G401 (cell line): ENCODE results near the gene ZC3H12C. TPM values are rescaled to one million over a fixed set of nuclear protein-coding genes. Genes with fewer than 3 reads are reported as not detected.

Experiments used
- DNase-seq: peaks from one replicate; pipeline ENCODE4 v3.0.0-alpha.2; 2015; ENCODE audit warnings: low spot score
- in situ Hi-C: cut with HindIII; loops from 2 replicates; pipeline ENCODE4 v1.10.0; 2016; ENCODE audit warnings: low sequenced_read_pairs, mixed read lengths
- total RNA-seq: library from RNA; depleted of rRNA; stranded (reverse); fragments of >200 nt; shearing (Covaris generic); gene quantifications from 2 replicates; pipeline ENCODE4 v1.2.3, GENCODE V29; 2014

Gene ZC3H12C
- total RNA-seq, 1 experiment from 2014 or later = 0.03 TPM

GRCh38 chr11:110094298-110095285 is 1.4 kb downstream of the ZC3H12C start:
- no peak for DNase-seq
- in situ Hi-C loops = no loop called here

- in situ Hi-C loops = no loop called here
- DNase-seq = no peak
These were observed 2.4 kb downstream of the ZC3H12C start for GRCh38 chr11:110095554-110095953.

- DNase-seq = no peak
- in situ Hi-C loops = no loop called here
These were observed 3.3 kb downstream of the ZC3H12C start for GRCh38 chr11:110096496-110096895.

GRCh38 chr11:110097459-110098012 is 4.3 kb downstream of the ZC3H12C start:
- in situ Hi-C loops = no loop called here
- DNase-seq = no peak

GRCh38 chr11:110098645-110099044 is 5.5 kb downstream of the ZC3H12C start:
- in situ Hi-C loops = no loop called here

GRCh38 chr11:110100476-110101240 is 7.5 kb downstream of the ZC3H12C start:
- DNase-seq = no peak
- in situ Hi-C loops = no loop called here

More at GRCh38 chr11:110098645-110099044, 5.5 kb downstream of the ZC3H12C start:
- no peak for DNase-seq

GRCh38 chr11:110106713-110107274 is 13.6 kb downstream of the ZC3H12C start:
- DNase-seq = no peak
- in situ Hi-C loops = no loop called here

- no peak for DNase-seq
- in situ Hi-C loops = no loop called here
These were observed 17.7 kb downstream of the ZC3H12C start for GRCh38 chr11:110110854-110111253.

- no peak for DNase-seq
- in situ Hi-C loops = no loop called here
These were observed 19.3 kb downstream of the ZC3H12C start for GRCh38 chr11:110112457-110112856.

GRCh38 chr11:110113505-110113904 is 20.3 kb downstream of the ZC3H12C start:
- in situ Hi-C loops = no loop called here
- DNase-seq = no peak

- in situ Hi-C loops = no loop called here
- DNase-seq = no peak
These were observed 20.8 kb downstream of the ZC3H12C start for GRCh38 chr11:110113973-110114372.

GRCh38 chr11:110119317-110119716 is 26.1 kb downstream of the ZC3H12C start:
- DNase-seq = no peak
- in situ Hi-C loops = no loop called here

- DNase-seq = no peak
- in situ Hi-C loops = no loop called here
These were observed 28.0 kb downstream of the ZC3H12C start for GRCh38 chr11:110121204-110121603.

- no peak for DNase-seq
- in situ Hi-C loops = no loop called here
These were observed 29.8 kb downstream of the ZC3H12C start for GRCh38 chr11:110123003-110123402.

GRCh38 chr11:110124605-110125004 is 31.4 kb downstream of the ZC3H12C start:
- in situ Hi-C loops = no loop called here
- DNase-seq = no peak

- DNase-seq = no peak
- in situ Hi-C loops = no loop called here
These were observed 32.4 kb downstream of the ZC3H12C start for GRCh38 chr11:110125632-110126031.

- in situ Hi-C loops = no loop called here
- DNase-seq = no peak
These were observed 33.7 kb downstream of the ZC3H12C start for GRCh38 chr11:110126936-110127335.

GRCh38 chr11:110128161-110128560 is 35.0 kb downstream of the ZC3H12C start:
- DNase-seq = no peak

GRCh38 chr11:110130642-110131238 is 37.5 kb downstream of the ZC3H12C start:
- in situ Hi-C loops = no loop called here
- no peak for DNase-seq

More at GRCh38 chr11:110128161-110128560, 35.0 kb downstream of the ZC3H12C start:
- in situ Hi-C loops = no loop called here
